Stimulated activated CD4-positive, alpha-beta T cell treated with anti-CD3 and anti-CD28 coated beads, TNF-alpha, amount 100 ng/mL, for 48 hours (primary cell): ENCODE data around the gene ZBTB5.
"Not testable (repeated sequence)": the region's sequence is repeated elsewhere in the genome, so short reads cannot be mapped to it uniquely, and the experiment has no call there.

Experiments
- DNase-seq, 3 donors: peaks; one replicate each; pipeline ENCODE4 v3.0.0-alpha.2; 2020; ENCODE audit warnings: low read depth in 3 of 3

The ZBTB5 gene

DNA sequence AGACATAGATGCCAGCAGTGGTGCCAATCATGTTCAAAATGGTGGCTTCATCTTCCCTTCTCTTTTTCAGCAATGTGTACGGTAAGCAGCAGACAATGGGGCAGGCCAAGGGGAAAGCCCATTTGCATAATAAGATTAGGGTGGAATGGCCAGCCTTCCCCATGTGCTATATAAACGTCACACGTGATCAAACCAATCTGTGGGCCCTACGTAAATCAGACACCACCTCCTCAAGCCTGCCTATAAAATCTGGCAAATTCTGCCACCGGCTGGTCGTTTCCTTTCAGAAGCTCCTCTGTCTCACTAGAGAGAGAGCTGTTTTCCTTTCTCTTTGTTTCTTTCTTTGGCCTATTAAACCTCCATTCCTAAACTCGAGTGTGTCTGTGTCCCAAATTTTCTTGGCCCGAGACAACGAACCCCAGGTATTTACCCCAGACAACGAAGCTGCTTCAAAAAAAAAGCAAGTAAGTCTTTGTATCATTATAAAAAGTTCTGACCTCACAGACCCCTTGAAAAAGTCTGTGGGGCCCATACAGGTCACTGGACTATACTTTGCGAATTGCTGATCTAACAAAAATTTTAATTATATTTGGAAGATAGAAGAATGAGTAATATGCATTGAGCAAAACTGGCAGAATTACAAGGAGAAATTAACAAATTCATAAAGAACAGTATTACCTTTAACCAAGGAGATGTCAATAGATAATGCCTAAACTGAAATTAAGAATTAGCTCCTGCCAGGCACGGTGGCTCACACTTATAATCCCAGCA, 15.2 kb downstream of the ZBTB5 start:
- no peak for DNase-seq

- DNase-seq = no peak
Measured at GRCh38 chr9:37447111-37447510, 18.1 kb downstream of the ZBTB5 start.

DNA sequence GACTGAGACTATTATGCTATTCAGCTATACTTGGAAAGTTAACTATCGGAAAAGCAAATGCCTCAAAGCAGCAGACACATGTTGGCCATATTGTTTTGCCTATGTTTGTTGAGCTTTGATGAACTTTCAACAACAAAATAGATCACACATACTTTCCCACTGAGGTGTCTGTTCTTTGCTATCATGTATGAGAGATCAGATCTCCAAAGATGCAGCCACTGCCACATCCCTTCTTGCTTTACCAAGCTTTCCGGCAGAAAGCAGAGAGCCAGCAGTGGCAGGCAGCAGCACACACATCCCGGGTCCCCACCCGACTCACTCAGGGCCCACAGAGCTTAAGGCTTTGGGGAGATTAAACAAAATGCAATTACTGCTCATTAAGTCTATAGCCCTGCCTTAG, 18.8 kb downstream of the ZBTB5 start:
- DNase-seq = no peak

- DNase-seq = no peak
Measured at GRCh38 chr9:37445832-37446231, 19.4 kb downstream of the ZBTB5 start.

- no peak for DNase-seq
Measured at GRCh38 chr9:37444890-37445289, 20.4 kb downstream of the ZBTB5 start.

GRCh38 chr9:37443566-37443965, 21.7 kb downstream of the ZBTB5 start:
- no peak for DNase-seq

DNA sequence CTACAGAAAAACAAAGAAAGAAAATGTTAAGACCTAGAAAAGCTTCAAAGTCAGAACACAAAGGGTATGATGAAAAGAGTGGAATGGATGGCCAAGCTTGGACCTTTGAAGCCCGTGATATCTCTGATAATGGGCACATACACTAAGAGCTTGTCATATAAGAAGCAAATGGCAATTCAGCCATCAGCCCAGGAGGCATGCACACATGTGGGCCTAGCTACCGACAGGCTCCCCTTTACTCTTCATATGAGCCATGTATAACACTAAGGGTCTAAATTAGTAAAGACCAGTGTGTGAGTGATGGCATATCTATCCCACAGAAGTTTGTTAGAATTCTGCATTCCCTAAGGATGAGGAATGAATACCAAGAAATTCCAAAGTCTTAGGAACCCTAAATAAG, 22.7 kb downstream of the ZBTB5 start:
- no peak for DNase-seq

DNA sequence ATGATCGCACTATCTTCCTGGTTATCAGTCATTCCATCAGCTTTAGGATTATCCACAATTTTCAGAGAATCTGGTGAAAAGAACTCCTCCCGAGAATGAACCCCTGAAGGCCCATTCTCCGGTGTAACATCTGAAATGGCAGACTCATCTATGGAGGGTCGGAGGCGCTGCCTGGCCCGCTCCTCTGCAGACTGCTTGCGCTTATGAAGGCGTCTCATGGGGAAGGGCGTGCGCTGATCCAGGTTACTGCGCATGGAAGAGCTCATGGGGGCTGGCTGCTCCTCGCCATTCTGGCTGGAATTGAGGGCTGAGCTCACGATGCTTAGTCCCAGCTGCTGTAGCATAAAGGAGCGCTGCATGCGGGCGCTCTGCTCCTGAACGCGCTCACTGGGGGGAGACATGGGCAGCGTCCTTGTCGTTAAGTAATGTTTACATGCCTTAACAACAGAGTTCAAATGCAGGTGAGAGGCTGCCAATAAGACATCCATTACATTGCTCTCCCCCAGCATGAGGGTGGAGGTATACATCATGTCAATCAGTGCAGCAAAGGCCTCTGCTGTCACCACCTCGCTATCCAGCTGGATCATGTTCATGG, 23.4 kb downstream of the ZBTB5 start:
- DNase-seq = no peak

GRCh38 chr9:37438359-37438758, 26.9 kb downstream of the ZBTB5 start:
- no peak for DNase-seq

DNA sequence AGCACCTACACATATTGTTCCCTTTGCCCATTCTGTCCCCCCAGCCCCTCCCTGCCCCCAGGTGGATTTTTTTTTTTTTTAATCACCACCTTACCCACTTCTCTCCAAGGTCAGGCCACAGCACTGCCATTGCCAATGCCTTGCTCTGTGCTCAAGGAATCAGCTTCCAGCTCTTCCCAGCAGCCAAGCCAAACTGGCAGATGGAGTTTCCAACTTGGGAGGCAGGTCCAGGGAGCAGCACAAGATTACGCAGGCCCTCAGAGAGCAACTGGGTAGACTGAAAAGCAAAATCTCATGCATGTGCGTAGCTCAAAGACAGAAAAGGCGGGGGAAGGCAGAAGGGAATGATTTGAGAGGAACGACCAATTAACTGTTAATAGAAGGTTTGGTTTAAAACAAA, 27.6 kb downstream of the ZBTB5 start:
- no peak for DNase-seq

DNA sequence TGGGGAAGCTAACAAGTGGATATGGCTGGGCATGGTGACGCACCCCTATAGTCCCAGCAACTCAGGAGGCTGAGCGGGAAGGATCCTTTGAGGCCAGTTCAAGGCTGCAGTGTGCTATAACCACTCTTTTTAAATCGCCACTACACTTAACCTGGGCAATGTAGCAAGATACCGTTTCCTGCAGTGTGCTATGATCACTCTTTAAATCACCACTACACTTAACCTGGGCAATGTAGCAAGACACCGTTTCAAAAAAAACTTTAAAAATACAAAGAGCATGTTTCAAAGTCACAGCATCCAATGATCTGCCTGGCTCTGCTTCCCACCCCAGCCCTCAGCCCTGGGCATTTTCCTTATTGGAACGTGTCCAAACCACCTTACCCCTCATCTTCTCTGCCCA, 28.2 kb downstream of the ZBTB5 start:
- no peak for DNase-seq

DNA sequence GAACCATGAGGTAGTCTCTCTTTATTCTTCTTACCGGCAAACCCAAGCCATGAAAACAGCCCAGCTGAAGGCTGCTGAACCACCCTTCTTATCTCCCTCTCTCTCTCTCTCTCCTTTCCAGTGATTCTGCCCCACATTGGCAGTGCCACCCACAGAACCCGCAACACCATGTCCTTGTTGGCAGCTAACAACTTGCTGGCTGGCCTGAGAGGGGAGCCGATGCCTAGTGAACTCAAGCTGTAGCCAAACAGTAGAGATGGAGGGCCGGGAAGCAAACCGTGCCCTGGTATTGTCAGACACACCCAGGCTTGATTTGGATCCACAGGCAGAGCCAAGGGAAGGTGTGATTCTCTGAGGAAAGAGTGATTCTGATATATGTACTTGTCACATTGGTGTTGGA, 28.7 kb downstream of the ZBTB5 start:
- no peak for DNase-seq

GRCh38 chr9:37433867-37434371, 31.3 kb downstream of the ZBTB5 start:
- DNase-seq = no peak

- no peak for DNase-seq
Measured at GRCh38 chr9:37432020-37432419, 33.2 kb downstream of the ZBTB5 start.

GRCh38 chr9:37430841-37431597, 34.2 kb downstream of the ZBTB5 start:
- DNase-seq = no peak

DNA sequence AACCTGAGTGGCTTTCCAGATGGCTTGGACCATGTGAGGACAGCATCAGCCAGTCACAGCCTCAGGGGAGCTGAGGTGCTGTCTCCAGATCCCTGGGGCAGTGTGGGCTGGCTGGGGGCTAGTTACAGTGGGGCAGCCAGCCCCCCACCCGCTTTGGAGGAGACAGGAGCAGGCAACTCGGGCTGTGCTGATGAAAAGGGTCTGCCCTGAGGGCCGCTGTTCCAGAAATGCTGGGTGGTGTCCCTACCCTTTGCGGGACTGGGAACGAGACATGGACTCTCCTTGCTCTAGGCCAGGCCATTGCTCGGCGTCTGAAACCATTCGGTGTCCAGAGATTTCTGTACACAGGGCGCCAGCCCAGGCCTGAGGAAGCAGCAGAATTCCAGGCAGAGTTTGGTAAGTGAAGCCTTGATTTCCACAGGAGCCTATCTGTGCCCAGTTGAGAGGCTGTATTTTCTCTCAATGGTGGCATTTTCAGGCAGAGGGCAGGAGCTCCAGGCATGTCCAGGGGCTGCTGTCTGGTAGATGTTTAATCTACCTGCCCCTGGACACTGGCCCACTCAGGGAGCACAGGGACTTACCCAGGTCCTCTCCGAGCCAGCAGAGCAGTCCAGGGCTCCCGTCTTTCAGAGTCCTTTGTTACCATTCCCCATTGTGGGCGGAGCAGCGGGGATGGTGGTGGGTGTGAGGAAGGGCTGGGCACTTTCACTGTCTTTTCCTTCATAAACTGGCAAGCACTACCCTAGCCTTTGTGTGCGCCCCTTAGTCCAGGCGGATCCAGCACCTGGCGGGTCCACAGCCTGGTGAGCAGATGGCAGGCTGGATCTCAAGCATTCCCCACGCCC, 35.6 kb downstream of the ZBTB5 start:
- no peak for DNase-seq

GRCh38 chr9:37428345-37428744, 36.9 kb downstream of the ZBTB5 start:
- no peak for DNase-seq

- no peak for DNase-seq
Measured at GRCh38 chr9:37426846-37427245, 38.4 kb downstream of the ZBTB5 start.

- not testable (repeated sequence) for DNase-seq
Measured at GRCh38 chr9:37426431-37426830, 38.8 kb downstream of the ZBTB5 start.

DNA sequence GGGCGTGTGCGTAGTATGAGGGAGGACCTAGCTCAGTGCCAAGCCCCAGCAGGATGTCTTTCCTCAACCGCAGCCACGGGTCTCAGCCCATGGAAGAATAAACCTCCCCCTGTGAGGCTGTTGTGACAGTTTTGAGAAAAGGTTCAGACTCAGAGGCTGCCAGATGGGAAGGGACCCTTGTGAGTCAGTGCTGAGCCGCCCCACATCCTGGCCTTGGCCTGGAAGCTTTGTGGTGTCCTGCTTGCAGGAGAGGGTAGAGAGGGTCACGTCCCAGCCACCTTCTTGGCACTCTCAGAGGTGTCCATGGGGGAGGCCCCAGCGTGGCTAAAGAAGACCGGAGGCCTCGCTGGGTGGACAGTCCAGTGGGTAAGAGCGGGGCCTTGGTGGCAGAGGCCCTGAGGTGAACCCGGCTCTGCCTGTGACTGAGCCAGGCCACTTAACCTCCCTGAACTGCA, 39.9 kb downstream of the ZBTB5 start:
- no peak for DNase-seq

DNA sequence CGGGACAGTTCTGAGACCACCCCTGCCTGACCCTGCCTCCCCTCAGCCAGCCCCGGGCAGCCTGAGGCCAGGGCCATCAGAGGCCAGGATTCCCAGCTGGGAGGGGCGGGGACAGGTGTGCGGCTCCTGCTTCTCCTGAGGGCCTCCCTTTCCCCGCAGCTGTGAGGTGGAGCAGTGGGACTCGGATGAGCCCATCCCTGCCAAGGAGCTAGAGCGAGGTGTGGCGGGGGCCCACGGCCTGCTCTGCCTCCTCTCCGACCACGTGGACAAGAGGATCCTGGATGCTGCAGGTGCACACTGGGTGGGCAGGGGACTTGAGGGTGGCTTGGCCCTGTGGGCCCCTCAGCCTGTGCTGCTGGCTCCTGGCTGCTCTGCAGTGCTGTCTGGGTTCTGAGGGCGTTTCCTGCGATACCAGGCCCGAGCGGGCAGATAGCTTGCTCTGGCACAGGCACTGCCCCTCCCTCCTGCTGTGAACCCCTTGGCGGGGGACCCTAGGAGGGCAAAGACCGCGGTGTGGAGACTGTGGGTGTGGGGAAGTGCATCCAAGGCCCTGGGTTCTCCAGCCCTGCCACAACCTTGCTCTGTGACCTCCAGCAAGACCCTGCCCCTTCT, 40.5 kb downstream of the ZBTB5 start:
- no peak for DNase-seq
